GM12878 (cell line): ENCODE results near the gene GPN2. TPM values are rescaled to one million over a fixed set of nuclear protein-coding genes. Genes with fewer than 3 reads are reported as not detected.
"Not testable (repeated sequence)": the region's sequence is repeated elsewhere in the genome, so short reads cannot be mapped to it uniquely, and the experiment has no call there.

Experiments
- ATAC-seq: fragments of 200-7000 bp; cut with Tn5 transposase; 3 replicates; pipeline ENCODE4 v1.9.1; 2020; ENCODE audit warnings: mild to moderate bottlenecking, moderate library complexity
- BruUV-seq: library from RNA; stranded (reverse); fragments of 400-500 nt; replicated peaks from 2 replicates; lab custom pipeline; 2021; lab: Mats Ljungman, UMichigan
- CTCF ChIA-PET: fragments of 300-600 bp; sonication (Branson Sonifier 250); formaldehyde crosslinking; extraction: SDS; loops from one replicate; lab custom pipeline; 2021; ENCODE audit warnings: inconsistent platforms; lab: Yijun Ruan, JAX
- POLR2A ChIA-PET: fragments of 350-600 bp; formaldehyde crosslinking; extraction: SDS; loops from one replicate; lab custom pipeline; 2021; ENCODE audit warnings: inconsistent platforms; lab: Charles Lee
- RAD21 ChIA-PET: fragments of 300-600 bp; sonication (Branson Sonifier 250); formaldehyde crosslinking; loops from one replicate; lab custom pipeline; 2023; ENCODE audit warnings: antibody characterized with exemption; ENCODE audit not compliant: unreplicated experiment; lab: Charles Lee
- SMC1A ChIA-PET: fragments of 300-600 bp; sonication (Branson Sonifier 250); formaldehyde crosslinking; loops from one replicate; lab custom pipeline; 2023; ENCODE audit not compliant: unreplicated experiment, uncharacterized antibody; lab: Charles Lee
- DNase-seq: peaks from one replicate; pipeline ENCODE4 v3.0.0-alpha.2; 2011; ENCODE audit warnings: low read depth, low spot score
- FAIRE-seq: peaks from 3 replicates; lab custom pipeline; 2011; peaks lifted over from hg19 to GRCh38; lab: Jason Lieb, UNC
- H2AFZ ChIP-seq: 2 replicates; pipeline ENCODE4 v1.6.0; 2011; ENCODE audit warnings: low read depth, low read length, control low read depth; ENCODE audit not compliant: control insufficient read depth
- H3K27ac ChIP-seq: 2 replicates; pipeline ENCODE4 v1.5.1; 2011; ENCODE audit warnings: control low read depth; ENCODE audit not compliant: control insufficient read depth, insufficient read depth
- H3K27me3 ChIP-seq, 2 experiments: replicated peaks in 1 of 2; 2 replicates each; pipeline versions ENCODE4 v1.6.0 to v1.6.1; 2011; ENCODE audit warnings: low read length in 1 of 2; ENCODE audit not compliant: control insufficient read depth in 2 of 2, insufficient read depth in 2 of 2
- H3K36me3 ChIP-seq, 2 experiments: 2 replicates each; pipeline ENCODE4 v1.5.1; 2011; ENCODE audit warnings: low read length in 1 of 2; ENCODE audit not compliant: control insufficient read depth in 2 of 2, insufficient read depth in 2 of 2
- H3K4me1 ChIP-seq: 2 replicates; pipeline ENCODE4 v1.6.1; 2011; ENCODE audit warnings: mild to moderate bottlenecking, low read length, moderate library complexity, mixed read lengths; ENCODE audit not compliant: control insufficient read depth, insufficient read depth
- H3K4me2 ChIP-seq: 2 replicates; pipeline ENCODE4 v1.6.0; 2011; ENCODE audit warnings: control low read depth; ENCODE audit not compliant: control insufficient read depth, insufficient read depth
- H3K4me3 ChIP-seq: fragments of 200-600 bp; sonication (generic); 2 replicates; pipeline ENCODE4 v1.5.1; 2016
- H3K79me2 ChIP-seq: 2 replicates; pipeline ENCODE4 v1.6.0; 2011; ENCODE audit warnings: low read length; ENCODE audit not compliant: control insufficient read depth, insufficient read depth
- H3K9ac ChIP-seq: 2 replicates; pipeline ENCODE4 v1.8.0; 2011; ENCODE audit warnings: low read length, control low read depth, mixed read lengths; ENCODE audit not compliant: control insufficient read depth, insufficient read depth
- H3K9me3 ChIP-seq: replicated peaks from 3 replicates; pipeline ENCODE4 v1.5.1; 2011; ENCODE audit warnings: mild to moderate bottlenecking, low read length; ENCODE audit not compliant: control insufficient read depth, insufficient read depth
- H4K20me1 ChIP-seq: 2 replicates; pipeline ENCODE4 v1.6.0; 2011; ENCODE audit not compliant: control insufficient read depth, insufficient read depth
- E4F1 ChIP-seq: fragments of 450-650 bp; IDR thresholded peaks from 2 replicates; pipeline ENCODE4 v1.6.1; 2018; ENCODE audit warnings: borderline replicate concordance, mild to moderate bottlenecking; ENCODE audit not compliant: partially characterized antibody
- MEF2A ChIP-seq: IDR thresholded peaks from 2 replicates; pipeline ENCODE4 v1.6.1; 2011; ENCODE audit warnings: low read depth, mild to moderate bottlenecking, low read length, moderate library complexity; ENCODE audit not compliant: insufficient read depth
- PML ChIP-seq: IDR thresholded peaks from 2 replicates; pipeline ENCODE4 v1.6.1; 2012; ENCODE audit warnings: low read length, inconsistent platforms
- YY1 ChIP-seq: IDR thresholded peaks from 2 replicates; pipeline ENCODE4 v1.6.1; 2011; ENCODE audit warnings: low read depth, mild to moderate bottlenecking, low read length
- WGBS: methylation state at CpG from one replicate; pipeline ENCODE4 v1.1.6; 2016; ENCODE audit warnings: low lambda C conversion rate; ENCODE audit not compliant: insufficient replicate concordance, insufficient coverage; ENCODE audit errors: missing lambda C conversion rate; 5-methylcytosine and 5-hydroxymethylcytosine counted together
- in situ Hi-C: fragments of 300-500 bp; cut with MboI; formaldehyde crosslinking; loops from 9 replicates; pipeline ENCODE4 v1.14.3; 2018; ENCODE audit warnings: mixed read lengths
- intact Hi-C: fragments of 100-400 bp; cut with micrococcal nuclease; formaldehyde crosslinking; loops from one replicate; pipeline ENCODE4 v1.14.2; 2022; ENCODE audit not compliant: unreplicated experiment
- polyA plus RNA-seq, 11 experiments: library from polyadenylated mRNA; depleted of rRNA in 4 of 11; unstranded in 6 of 11; stranded (reverse) in 5 of 11; fragments of >200 nt; fragmentation: Nextera tagmentation in 4 of 11; fragmentation: Illumina TruSeq in 1 of 11; extraction: Ambion mirVana in 4 of 11; extraction: Trizol in 1 of 11; gene quantifications; 1 replicate in 1 of 11; 2 replicates in 10 of 11; pipeline versions ENCODE4 v1.2.1 to v1.2.3, GENCODE V29; 2011 to 2016; ENCODE audit warnings: inconsistent platforms in 2 of 11, missing spikeins in 2 of 11, low read depth in 1 of 11
- total RNA-seq, 4 experiments: library from RNA; depleted of rRNA in 3 of 4; stranded (reverse); fragments of >200 nt in 3 of 4; fragmentation: Illumina TruSeq in 1 of 4; extraction: Trizol in 1 of 4; gene quantifications; 2 replicates each; pipeline versions ENCODE4 v1.2.1 to v1.2.3, GENCODE V29; 2013 to 2021

GPN2 gene
- total and polyA plus RNA-seq, 10 of the 15 experiments (the other 5 are each of a cell fraction or from before 2014, with no cell fraction given), result 8.3 to 61.4 (median 23.3) TPM

GRCh38 chr1:26882696-26883463 is 7.2 kb downstream of the GPN2 start (continued):
- no peak for TF ChIP-seq MEF2A
- no peak for TF ChIP-seq E4F1
- no peak for TF ChIP-seq YY1
- TF ChIP-seq PML, result no peak
- TF ChIP-seq, all 136 proteins: peak for 0

GRCh38 chr1:26881611-26882010 is 8.5 kb downstream of the GPN2 start:
- POLR2A ChIA-PET, result interaction anchor here (0.6 to 1.6 kb wide), 3 partner anchors 23 to 61 kb away, joined by 3 to 4 read pairs (median 3); no protein-coding TSS in a partner anchor
- BruUV-seq, in situ Hi-C loops, FAIRE-seq, H2AFZ ChIP-seq, H3K4me3 ChIP-seq, H3K4me2 ChIP-seq, intact Hi-C loops, H4K20me1 ChIP-seq, H3K79me2 ChIP-seq, ATAC-seq, H3K27ac ChIP-seq, H3K9ac ChIP-seq, H3K27me3 ChIP-seq, H3K9me3 ChIP-seq, H3K4me1 ChIP-seq, DNase-seq: not testable (repeated sequence)
- CTCF ChIA-PET, result interaction anchor here (0.5 to 3.3 kb wide), 14 partner anchors 8 to 382 kb away, joined by 3 to 27 read pairs (median 4); partner anchors contain the start of gene GPN2
- RAD21 ChIA-PET, result interaction anchor here (0.6 to 1.8 kb wide), 4 partner anchors 17 to 91 kb away, joined by 3 to 7 read pairs (median 4); no protein-coding TSS in a partner anchor
- H3K36me3 ChIP-seq, result peaks cover 19 to 40% of the 10 kb centered on the region in 2 experiments
- 95% methylated on average over 6 of the region's 6 CpGs for WGBS
- SMC1A ChIA-PET, result interaction anchor here (0.7 to 2.7 kb wide), 5 partner anchors 8 to 282 kb away, joined by 3 to 10 read pairs (median 4); partner anchors contain the start of gene GPN2
